K562 (cell line): ENCODE measurements around the gene EPB42. TPM values are rescaled to one million over a fixed set of nuclear protein-coding genes. Genes with fewer than 3 reads are reported as not detected.

ENCODE experiments used
- ATAC-seq: fragments of 200-7000 bp; cut with Tn5 transposase; 3 replicates; pipeline ENCODE4 v1.9.1; 2020; ENCODE audit warnings: moderate library complexity
- BruUV-seq: library from RNA; stranded (reverse); fragments of 400-500 nt; replicated peaks from 2 replicates; lab custom pipeline; 2021; lab: Mats Ljungman, UMichigan
- CTCF ChIA-PET: fragments of 300-600 bp; formaldehyde crosslinking; extraction: SDS; loops from one replicate; lab custom pipeline; 2021; ENCODE audit warnings: low intra/inter-chr PET ratio; lab: Yijun Ruan, JAX
- POLR2A ChIA-PET: fragments of 300-600, 350-650 bp; sonication (Branson Sonifier 250); formaldehyde crosslinking; extraction: SDS; loops from one replicate; lab custom pipeline; 2021; ENCODE audit warnings: antibody characterized with exemption, inconsistent platforms; lab: Yijun Ruan, JAX
- DNase-seq, 4 experiments: peaks; one replicate each; pipeline versions ENCODE4 v3.0.0 to v3.0.0-alpha.2; 2011 to 2018; ENCODE audit warnings: low spot score in 3 of 4, mixed read lengths in 3 of 4; ENCODE audit errors: extremely low read depth in 1 of 4
- FAIRE-seq: peaks from 2 replicates; lab custom pipeline; 2011; peaks lifted over from hg19 to GRCh38; lab: Jason Lieb, UNC
- H2AFZ ChIP-seq: 2 replicates; pipeline ENCODE4 v1.6.0; 2011; ENCODE audit warnings: low read depth, low read length, control low read depth, inconsistent platforms
- H3K27ac ChIP-seq: fragments of 200-600 bp; 3 replicates; pipeline ENCODE4 v1.8.0; 2011; ENCODE audit warnings: low read depth, mild to moderate bottlenecking, control low read depth, inconsistent platforms, low read length, moderate library complexity, mixed read lengths; ENCODE audit errors: extremely low read depth
- H3K27me3 ChIP-seq, 2 experiments: fragments of 300-600 bp in 1 of 2; 2 replicates in 1 of 2; 3 replicates in 1 of 2; pipeline versions ENCODE4 v1.6.0 to v1.8.0; 2011; ENCODE audit warnings: inconsistent platforms in 2 of 2, low read length in 2 of 2, mild to moderate bottlenecking in 1 of 2, mixed read lengths in 1 of 2, moderate library complexity in 1 of 2; ENCODE audit not compliant: control insufficient read depth in 2 of 2, insufficient read depth in 2 of 2
- H3K36me3 ChIP-seq: fragments of 300-600 bp; 3 replicates; pipeline ENCODE4 v1.8.0; 2011; ENCODE audit warnings: mild to moderate bottlenecking, low read length, inconsistent platforms; ENCODE audit not compliant: control insufficient read depth, insufficient read depth
- H3K4me1 ChIP-seq, 2 experiments: fragments of 200-600 bp in 1 of 2; replicated peaks in 1 of 2; 2 replicates in 1 of 2; 3 replicates in 1 of 2; pipeline versions ENCODE4 v1.5.1 to v1.8.0; 2011; ENCODE audit warnings: inconsistent platforms in 2 of 2, low read length in 2 of 2, mild to moderate bottlenecking in 1 of 2, mixed read lengths in 1 of 2, moderate library complexity in 1 of 2; ENCODE audit not compliant: control insufficient read depth in 2 of 2, insufficient read depth in 2 of 2
- H3K4me2 ChIP-seq: 2 replicates; pipeline ENCODE4 v1.6.1; 2011; ENCODE audit warnings: low read length, control low read depth, inconsistent platforms, mixed read lengths; ENCODE audit not compliant: insufficient read depth
- H3K4me3 ChIP-seq: fragments of 200-600 bp; sonication (generic), shearing (Covaris generic); 2 replicates; pipeline ENCODE4 v1.5.1; 2016; ENCODE audit warnings: control low read depth, inconsistent platforms
- H3K79me2 ChIP-seq: fragments of 200-600 bp; 3 replicates; pipeline ENCODE4 v1.8.0; 2011; ENCODE audit warnings: low read length, inconsistent platforms; ENCODE audit not compliant: control insufficient read depth, insufficient read depth
- H3K9ac ChIP-seq, 2 experiments: 2 replicates each; pipeline versions ENCODE4 v1.6.0 to v1.6.1; 2011; ENCODE audit warnings: low read depth in 2 of 2, low read length in 2 of 2, control low read depth in 1 of 2, inconsistent platforms in 1 of 2, mild to moderate bottlenecking in 1 of 2, mixed read lengths in 1 of 2; ENCODE audit not compliant: insufficient read depth in 1 of 2
- H3K9me1 ChIP-seq: one replicate; pipeline ENCODE4 v1.6.0; 2011; ENCODE audit warnings: inconsistent platforms, mild to moderate bottlenecking, low read length, moderate library complexity; ENCODE audit not compliant: control insufficient read depth, insufficient read depth
- H3K9me3 ChIP-seq: replicated peaks from 2 replicates; pipeline ENCODE4 v1.5.1; 2011; ENCODE audit warnings: low read depth, low read length, inconsistent platforms; ENCODE audit not compliant: control insufficient read depth, insufficient read depth
- H4K20me1 ChIP-seq: replicated peaks from 2 replicates; pipeline ENCODE4 v1.6.1; 2011; ENCODE audit warnings: low read length, inconsistent platforms, mixed read lengths; ENCODE audit not compliant: control insufficient read depth, insufficient read depth
- FOXP1 ChIP-seq: sonication (generic); formaldehyde crosslinking; IDR thresholded peaks from 2 replicates; pipeline ENCODE4 v1.8.0; 2022; ENCODE audit warnings: mild to moderate bottlenecking, missing genetic modification reagents
- KAT7 ChIP-seq: sonication (generic); formaldehyde crosslinking; IDR thresholded peaks from 2 replicates; pipeline ENCODE4 v1.8.0; 2022; ENCODE audit warnings: missing genetic modification reagents, mild to moderate bottlenecking, borderline replicate concordance
- LCOR ChIP-seq: sonication (generic); formaldehyde crosslinking; IDR thresholded peaks from 2 replicates; pipeline ENCODE4 v1.8.0; 2022; ENCODE audit warnings: mild to moderate bottlenecking, missing genetic modification reagents
- RFX7 ChIP-seq: fragments of 250-450 bp; sonication (Bioruptor Pico); IDR thresholded peaks from 2 replicates; pipeline ENCODE4 v1.5.1; 2021; ENCODE audit warnings: mild to moderate bottlenecking
- SMARCC2 ChIP-seq: fragments of 450-650 bp; IDR thresholded peaks from 2 replicates; pipeline ENCODE4 v1.6.1; 2017; ENCODE audit warnings: antibody characterized with exemption, moderate library complexity, mild to moderate bottlenecking, low read depth
- WGBS: fragments of 100-300 bp; shearing (Covaris generic); methylation state at CpG from one replicate; pipeline ENCODE4 v1.1.6; 2016; ENCODE audit warnings: low coverage, mixed read lengths; ENCODE audit not compliant: insufficient coverage; ENCODE audit errors: missing lambda C conversion rate; 5-methylcytosine and 5-hydroxymethylcytosine counted together
- in situ Hi-C: fragments of 300-500 bp; cut with MboI; formaldehyde crosslinking; loops from 4 replicates; pipeline ENCODE4 v1.15.0; 2018; ENCODE audit warnings: inconsistent platforms, mixed read lengths
- intact Hi-C: fragments of 100-400 bp; cut with micrococcal nuclease; formaldehyde crosslinking; loops from 2 replicates; pipeline ENCODE4 v1.14.2; 2022
- polyA plus RNA-seq, 8 experiments: library from polyadenylated mRNA; depleted of rRNA in 4 of 8; stranded (reverse) in 5 of 8; unstranded in 3 of 8; fragments of >200 nt; fragmentation: Nextera tagmentation in 2 of 8; fragmentation: Illumina TruSeq in 1 of 8; extraction: Ambion mirVana in 2 of 8; extraction: Trizol in 1 of 8; gene quantifications; 2 replicates each; pipeline versions ENCODE4 v1.2.1 to v1.2.3, GENCODE V29; 2011 to 2014; ENCODE audit warnings: inconsistent platforms in 1 of 8, missing spikeins in 1 of 8
- total RNA-seq, 7 experiments: library from RNA; depleted of rRNA in 6 of 7; stranded (reverse); fragments of >200 nt in 6 of 7; fragmentation: Illumina TruSeq in 2 of 7; extraction: Trizol in 2 of 7; gene quantifications; 2 replicates each; pipeline versions ENCODE4 v1.2.1 to v1.2.3, GENCODE V29; 2011 to 2021; ENCODE audit warnings: low replicate concordance in 1 of 7
- TF ChIP-seq, protein P1 (sequence below): fragments of 250-450 bp; sonication (Bioruptor Pico); IDR thresholded peaks from 2 replicates; pipeline ENCODE4 v1.5.0; 2022; ENCODE audit warnings: mild to moderate bottlenecking

The EPB42 gene
- total and polyA plus RNA-seq, 9 of the 15 experiments (the other 6 are each of a cell fraction or from before 2014, with no cell fraction given): 0.38 to 2.3 (median 1.4) TPM

DNA sequence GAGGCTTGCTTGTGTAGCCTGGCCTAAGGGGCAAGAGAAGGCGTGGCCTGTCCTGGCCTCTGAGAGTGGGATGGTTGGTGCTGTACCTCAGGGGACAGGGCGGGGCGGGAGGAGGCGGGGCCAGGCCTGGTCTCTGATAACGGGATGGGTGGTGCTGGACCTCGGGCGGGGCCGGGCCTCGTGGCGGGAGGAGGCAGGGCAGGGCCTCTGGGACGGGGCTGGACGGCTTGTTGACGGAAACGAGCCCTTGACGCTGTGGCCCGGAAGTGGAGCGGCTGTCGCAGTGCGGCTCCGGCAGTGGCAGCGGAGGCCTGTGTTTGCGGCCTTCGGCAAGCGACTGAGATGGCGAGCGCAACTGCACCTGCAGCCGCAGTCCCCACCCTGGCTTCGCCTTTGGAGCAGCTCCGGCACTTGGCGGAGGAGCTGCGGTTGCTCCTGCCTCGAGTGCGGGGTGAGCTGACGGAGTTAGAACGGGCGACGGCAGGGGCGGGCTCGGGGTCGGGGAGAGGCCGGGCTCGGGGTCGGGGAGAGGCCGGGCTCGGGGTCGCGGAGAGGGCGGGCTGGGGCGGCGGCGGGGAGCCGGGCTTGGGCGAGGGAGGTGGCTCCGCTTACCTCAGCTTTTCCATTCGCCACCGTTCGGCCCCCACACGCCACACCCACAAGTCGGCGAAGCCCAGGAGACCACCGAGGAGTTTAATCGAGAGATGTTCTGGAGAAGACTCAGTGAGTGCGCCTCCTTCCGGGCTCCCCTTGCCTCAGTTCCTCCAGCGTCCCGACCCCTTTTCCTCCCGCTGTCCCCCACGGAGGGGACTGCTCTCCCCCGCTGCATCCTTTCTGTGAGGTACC lies 35.4 kb downstream of the EPB42 start, which contains the start of gene CCNDBP1 (continued):
- TF ChIP-seq SMARCC2: 0 out of 2 replicates have a peak, but pooled peaks have one; percentile 19
- TF ChIP-seq, protein P1, sequence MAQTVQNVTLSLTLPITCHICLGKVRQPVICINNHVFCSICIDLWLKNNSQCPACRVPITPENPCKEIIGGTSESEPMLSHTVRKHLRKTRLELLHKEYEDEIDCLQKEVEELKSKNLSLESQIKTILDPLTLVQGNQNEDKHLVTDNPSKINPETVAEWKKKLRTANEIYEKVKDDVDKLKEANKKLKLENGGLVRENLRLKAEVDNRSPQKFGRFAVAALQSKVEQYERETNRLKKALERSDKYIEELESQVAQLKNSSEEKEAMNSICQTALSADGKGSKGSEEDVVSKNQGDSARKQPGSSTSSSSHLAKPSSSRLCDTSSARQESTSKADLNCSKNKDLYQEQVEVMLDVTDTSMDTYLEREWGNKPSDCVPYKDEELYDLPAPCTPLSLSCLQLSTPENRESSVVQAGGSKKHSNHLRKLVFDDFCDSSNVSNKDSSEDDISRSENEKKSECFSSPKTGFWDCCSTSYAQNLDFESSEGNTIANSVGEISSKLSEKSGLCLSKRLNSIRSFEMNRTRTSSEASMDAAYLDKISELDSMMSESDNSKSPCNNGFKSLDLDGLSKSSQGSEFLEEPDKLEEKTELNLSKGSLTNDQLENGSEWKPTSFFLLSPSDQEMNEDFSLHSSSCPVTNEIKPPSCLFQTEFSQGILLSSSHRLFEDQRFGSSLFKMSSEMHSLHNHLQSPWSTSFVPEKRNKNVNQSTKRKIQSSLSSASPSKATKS (CRISPR knock-in tag): 0 out of 2 replicates have a peak, but pooled peaks have one; percentile 43
- TF ChIP-seq LCOR (CRISPR knock-in tag): peak; percentile 38; the same call in 1 of the 2 replicates
- TF ChIP-seq KAT7 (CRISPR knock-in tag): peak; percentile 83; the same call in 1 of the 2 replicates

DNA sequence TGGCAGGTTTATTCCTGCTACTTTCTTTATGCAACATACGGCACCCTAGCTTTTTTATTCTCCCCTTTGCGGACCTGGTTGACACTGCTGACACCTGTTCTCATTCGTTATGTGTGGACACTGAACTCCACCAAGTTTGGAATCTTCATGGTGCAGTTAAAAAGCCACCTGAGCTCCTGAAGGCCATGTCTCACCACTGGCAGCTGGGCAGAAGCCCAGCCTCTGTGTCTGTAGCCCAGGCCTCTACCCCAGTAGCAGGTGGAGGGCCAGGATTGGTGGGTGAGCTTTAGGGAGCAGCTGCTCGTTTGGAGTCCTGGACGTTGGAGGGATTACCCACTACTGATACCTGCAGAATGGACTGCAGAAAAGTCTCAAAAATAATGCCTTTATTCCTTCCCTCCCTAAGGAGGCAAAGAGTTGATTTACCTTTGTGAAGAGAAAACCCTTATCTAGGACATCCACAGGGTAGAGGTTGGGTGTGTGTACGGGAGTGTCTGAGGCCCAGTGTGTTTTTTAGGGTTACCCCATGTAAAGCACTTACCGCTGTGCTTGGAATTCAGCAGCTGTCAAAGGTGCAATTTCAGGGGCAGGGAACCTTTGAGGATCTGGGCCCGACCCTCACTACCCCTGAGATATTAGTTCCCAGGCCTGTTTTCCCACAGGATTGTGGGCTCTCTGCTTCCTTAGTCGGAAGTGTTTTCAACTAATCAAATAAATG lies 36.3 kb downstream of the EPB42 start:
- no peak for FAIRE-seq

More for the DNA sequence above, 36.3 kb downstream of the EPB42 start:
- peak in 2 of 4 experiments; percentile 37 to 43 for DNase-seq
- 0 out of 3 replicates have a peak, but pooled peaks have one; percentile 1 for ATAC-seq
- peak; percentile 22 for TF ChIP-seq FOXP1 (CRISPR knock-in tag)
- no peak for TF ChIP-seq RFX7 (CRISPR knock-in tag)
- peaks cover 12 to 15% of the 10 kb centered on the region in 2 experiments for H3K4me1 ChIP-seq
- H3K79me2 ChIP-seq: peaks cover 18% of the 10 kb centered on the region
- ChIA-PET CTCF (no interaction called here), POLR2A (interaction anchor here (0.5 to 2.3 kb wide), 5 partner anchors 8 to 562 kb away, joined by 3 to 6 read pairs (median 3); no protein-coding TSS in a partner anchor)
- H3K27ac ChIP-seq: peak overlapping the region; percentile 47; the same call in 2 of the 3 replicates
- H3K4me3 ChIP-seq: no peak overlapping the region; the same call in 1 of the 2 replicates
- WGBS: 36% methylated on average over 9 of the region's 9 CpGs
- BruUV-seq: no TSS peak
- no peaks in the 10 kb centered on the region for H4K20me1 ChIP-seq
- no peaks in the 10 kb centered on the region for H3K9me3 ChIP-seq
- intact Hi-C loops: loop anchor here (5.0 to 10.0 kb wide), 2 partner anchors 80 to 482 kb away; partner anchors contain the start of gene UBR1
- in situ Hi-C loops: no loop called here
- H3K27me3 ChIP-seq: no peaks in the 10 kb centered on the region
- peaks cover 35% of the 10 kb centered on the region for H3K36me3 ChIP-seq
- peak overlapping the region; percentile 30 to 75; a peak in 3 of 4 replicates for H3K9ac ChIP-seq
- peaks cover 3% of the 10 kb centered on the region for H3K9me1 ChIP-seq
- H2AFZ ChIP-seq: peak overlapping the region; percentile 88
- H3K4me2 ChIP-seq: peak overlapping the region; percentile 76
